B cell (primary cell): ENCODE results near the gene AMZ1.

Source experiments
- EZH2 ChIP-seq: IDR thresholded peaks from 2 replicates; pipeline ENCODE4 v1.6.1; 2012; ENCODE audit warnings: borderline replicate concordance, low read depth, mild to moderate bottlenecking, moderate library complexity, low read length; ENCODE audit not compliant: insufficient read depth, poor library complexity, severe bottlenecking
- TF ChIP-seq, protein P1 (sequence below): fragments of 200-600 bp; IDR thresholded peaks from one replicate; pipeline ENCODE4 v1.8.0; 2022; ENCODE audit warnings: antibody characterized with exemption, mild to moderate bottlenecking

DNA sequence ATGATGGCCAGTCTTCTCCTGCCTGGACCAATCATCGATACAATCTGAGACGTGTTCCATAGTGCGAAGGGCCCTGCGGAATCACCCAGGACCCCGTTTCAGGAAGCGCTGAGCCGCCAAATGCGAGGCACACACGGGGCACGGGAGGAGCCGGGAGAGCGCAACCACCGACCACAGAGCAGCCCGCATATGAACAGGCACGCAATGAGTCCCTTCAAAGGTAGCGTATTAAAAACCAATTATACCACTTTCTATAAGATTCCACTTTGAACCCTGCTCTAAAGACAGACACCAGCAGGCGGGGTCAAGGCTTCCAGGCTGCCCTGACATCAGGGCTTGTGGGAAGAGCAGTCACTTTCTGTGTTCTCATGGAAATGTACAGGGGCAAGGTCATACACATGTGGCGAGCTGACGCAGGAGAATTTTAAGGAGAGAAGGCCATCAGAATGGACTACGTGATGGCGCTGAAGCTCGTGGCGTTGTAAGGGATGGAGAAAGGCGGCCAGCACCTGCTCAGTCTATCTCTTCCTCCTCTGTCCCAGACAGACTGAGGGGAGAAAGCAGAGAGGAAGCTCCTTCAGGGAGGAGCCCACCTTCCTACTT is 46.2 kb downstream of the AMZ1 start:
- TF ChIP-seq, protein P1, sequence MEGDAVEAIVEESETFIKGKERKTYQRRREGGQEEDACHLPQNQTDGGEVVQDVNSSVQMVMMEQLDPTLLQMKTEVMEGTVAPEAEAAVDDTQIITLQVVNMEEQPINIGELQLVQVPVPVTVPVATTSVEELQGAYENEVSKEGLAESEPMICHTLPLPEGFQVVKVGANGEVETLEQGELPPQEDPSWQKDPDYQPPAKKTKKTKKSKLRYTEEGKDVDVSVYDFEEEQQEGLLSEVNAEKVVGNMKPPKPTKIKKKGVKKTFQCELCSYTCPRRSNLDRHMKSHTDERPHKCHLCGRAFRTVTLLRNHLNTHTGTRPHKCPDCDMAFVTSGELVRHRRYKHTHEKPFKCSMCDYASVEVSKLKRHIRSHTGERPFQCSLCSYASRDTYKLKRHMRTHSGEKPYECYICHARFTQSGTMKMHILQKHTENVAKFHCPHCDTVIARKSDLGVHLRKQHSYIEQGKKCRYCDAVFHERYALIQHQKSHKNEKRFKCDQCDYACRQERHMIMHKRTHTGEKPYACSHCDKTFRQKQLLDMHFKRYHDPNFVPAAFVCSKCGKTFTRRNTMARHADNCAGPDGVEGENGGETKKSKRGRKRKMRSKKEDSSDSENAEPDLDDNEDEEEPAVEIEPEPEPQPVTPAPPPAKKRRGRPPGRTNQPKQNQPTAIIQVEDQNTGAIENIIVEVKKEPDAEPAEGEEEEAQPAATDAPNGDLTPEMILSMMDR = no peak
- TF ChIP-seq EZH2 = no peak
